ENCODE results near the gene PLEKHH1. TPM values are rescaled to one million over a fixed set of nuclear protein-coding genes. Genes with fewer than 3 reads are reported as not detected.

Gene PLEKHH1
- total RNA-seq, 1 experiment from 2014 or later: 27.6 TPM

GRCh38 chr14:67564236-67564635 is 31.1 kb downstream of the PLEKHH1 start:
- TF ChIP-seq SIN3A (IDR thresholded peaks at IDR 0.05; ENCODE audit: low read depth) (no peak), YY1 (IDR thresholded peaks at IDR 0.05; ENCODE audit: extremely low read depth, insufficient replicate concordance, low read depth, low read length) (no peak), ELF1 (IDR thresholded peaks at IDR 0.05; ENCODE audit: borderline replicate concordance, low read depth) (no peak), JUND (IDR thresholded peaks at IDR 0.05) (no peak), EGR1 (IDR thresholded peaks at IDR 0.05; ENCODE audit: low read depth) (no peak), CEBPB (IDR thresholded peaks at IDR 0.05; ENCODE audit: low read depth) (no peak)
- ChIA-PET POLR2A (no interaction called here), CTCF (interaction anchor here (1.1 kb wide), 1 partner anchor 37 kb away, joined by 3 read pairs; no protein-coding TSS in a partner anchor), RAD21 (ENCODE audit: low non-redundant PET in 1 of 2, low total read pairs in 2 of 2, uncharacterized antibody in 2 of 2, unreplicated experiment in 2 of 2) (no interaction called here)
- Histone ChIP-seq H3K27ac (ENCODE audit: low read depth, low read length) (no peak overlapping the region), H3K4me3 (replicated peaks in 1 of 2; ENCODE audit: low read depth in 1 of 2, low read length in 2 of 2) (no peak overlapping the region), H3K9me2 (ENCODE audit: insufficient read depth) (no peaks in the 10 kb centered on the region), H3K36me3 (ENCODE audit: control insufficient read depth in 1 of 2, insufficient read depth in 2 of 2, low read length in 2 of 2) (no peaks in the 10 kb centered on the region), H3K9ac (ENCODE audit: low read length) (no peak overlapping the region), H3K4me2 (ENCODE audit: low read length) (no peak overlapping the region), H3K9me3 (ENCODE audit: control insufficient read depth in 1 of 2, insufficient read depth in 1 of 2, low read depth in 1 of 2, low read length in 2 of 2) (no peaks in the 10 kb centered on the region), H3K27me3 (ENCODE audit: insufficient read depth, low read length) (no peaks in the 10 kb centered on the region), H2AFZ (ENCODE audit: low read depth, low read length, poor library complexity, severe bottlenecking) (no peak overlapping the region), H3K4me1 (ENCODE audit: control insufficient read depth in 1 of 2, insufficient read depth in 2 of 2, low read length in 2 of 2) (no peaks in the 10 kb centered on the region; a peak in 2 of 4 replicates), H4K20me1 (ENCODE audit: insufficient read depth) (no peaks in the 10 kb centered on the region), H3K79me2 (ENCODE audit: insufficient read depth, low read length) (no peaks in the 10 kb centered on the region)
- DNase-seq (ENCODE audit: low read depth, low spot score) (no peak), ATAC-seq (no peak)
- intact Hi-C loops (cut with micrococcal nuclease): no loop called here
- no TSS peak for BruUV-seq (replicated peaks)

- H3K27me3 ChIP-seq (ENCODE audit: insufficient read depth, low read length): no peaks in the 10 kb centered on the region
- H3K4me1 ChIP-seq (ENCODE audit: control insufficient read depth in 1 of 2, insufficient read depth in 2 of 2, low read length in 2 of 2): no peaks in the 10 kb centered on the region; a peak in 1 of 4 replicates
- H3K9me3 ChIP-seq (ENCODE audit: control insufficient read depth in 1 of 2, insufficient read depth in 1 of 2, low read depth in 1 of 2, low read length in 2 of 2): no peaks in the 10 kb centered on the region
- DNase-seq (ENCODE audit: low read depth, low spot score) (no peak), ATAC-seq (no peak)
- no peak overlapping the region for H2AFZ ChIP-seq (ENCODE audit: low read depth, low read length, poor library complexity, severe bottlenecking)
- no peaks in the 10 kb centered on the region for H3K36me3 ChIP-seq (ENCODE audit: control insufficient read depth in 1 of 2, insufficient read depth in 2 of 2, low read length in 2 of 2)
- ChIA-PET CTCF (interaction anchor here (1.5 kb wide), 1 partner anchor 40 kb away, joined by 4 read pairs; no protein-coding TSS in a partner anchor), POLR2A (no interaction called here), RAD21 (ENCODE audit: low non-redundant PET in 1 of 2, low total read pairs in 2 of 2, uncharacterized antibody in 2 of 2, unreplicated experiment in 2 of 2) (interaction anchor here in 1 of 2 experiments (0.7 kb wide), 1 partner anchor 697 kb away, joined by 5 read pairs; no protein-coding TSS in a partner anchor)
- H4K20me1 ChIP-seq (ENCODE audit: insufficient read depth): no peaks in the 10 kb centered on the region
- no peak overlapping the region for H3K9ac ChIP-seq (ENCODE audit: low read length)
- no peak overlapping the region for H3K4me2 ChIP-seq (ENCODE audit: low read length)
- H3K79me2 ChIP-seq (ENCODE audit: insufficient read depth, low read length): no peaks in the 10 kb centered on the region
- intact Hi-C loops (cut with micrococcal nuclease): no loop called here
- TSS peak; percentile 5 for BruUV-seq (replicated peaks)
- no peak overlapping the region for H3K27ac ChIP-seq (ENCODE audit: low read depth, low read length)
- H3K9me2 ChIP-seq (ENCODE audit: insufficient read depth): no peaks in the 10 kb centered on the region
- no peak overlapping the region for H3K4me3 ChIP-seq (replicated peaks in 1 of 2; ENCODE audit: low read depth in 1 of 2, low read length in 2 of 2)
- TF ChIP-seq JUND (IDR thresholded peaks at IDR 0.05) (no peak), EZH2phosphoT487 (IDR thresholded peaks at IDR 0.05; ENCODE audit: borderline replicate concordance) (no peak), ZFX (IDR thresholded peaks at IDR 0.05) (no peak), SIN3A (IDR thresholded peaks at IDR 0.05; ENCODE audit: low read depth) (no peak), MAX (IDR thresholded peaks at IDR 0.05) (no peak), CBX3 (IDR thresholded peaks at IDR 0.05; ENCODE audit: low read depth) (no peak), YY1 (IDR thresholded peaks at IDR 0.05; ENCODE audit: extremely low read depth, insufficient replicate concordance, low read depth, low read length) (no peak), EGR1 (IDR thresholded peaks at IDR 0.05; ENCODE audit: low read depth) (no peak), ELF1 (IDR thresholded peaks at IDR 0.05; ENCODE audit: borderline replicate concordance, low read depth) (no peak), CTCF (IDR thresholded peaks at IDR 0.05 in 2 of 3, conservative IDR thresholded peaks at IDR 0.05 in 1 of 3; ENCODE audit: borderline replicate concordance in 1 of 3, insufficient read depth in 1 of 3, low read depth in 2 of 3, low read length in 2 of 3) (no peak), TCF7L2 (IDR thresholded peaks at IDR 0.05; ENCODE audit: borderline replicate concordance, extremely low read depth, insufficient read depth, insufficient read length) (no peak), POLR2AphosphoS5 (IDR thresholded peaks at IDR 0.05; ENCODE audit: low read depth, low read length) (no peak)
- TF ChIP-seq, protein P1, sequence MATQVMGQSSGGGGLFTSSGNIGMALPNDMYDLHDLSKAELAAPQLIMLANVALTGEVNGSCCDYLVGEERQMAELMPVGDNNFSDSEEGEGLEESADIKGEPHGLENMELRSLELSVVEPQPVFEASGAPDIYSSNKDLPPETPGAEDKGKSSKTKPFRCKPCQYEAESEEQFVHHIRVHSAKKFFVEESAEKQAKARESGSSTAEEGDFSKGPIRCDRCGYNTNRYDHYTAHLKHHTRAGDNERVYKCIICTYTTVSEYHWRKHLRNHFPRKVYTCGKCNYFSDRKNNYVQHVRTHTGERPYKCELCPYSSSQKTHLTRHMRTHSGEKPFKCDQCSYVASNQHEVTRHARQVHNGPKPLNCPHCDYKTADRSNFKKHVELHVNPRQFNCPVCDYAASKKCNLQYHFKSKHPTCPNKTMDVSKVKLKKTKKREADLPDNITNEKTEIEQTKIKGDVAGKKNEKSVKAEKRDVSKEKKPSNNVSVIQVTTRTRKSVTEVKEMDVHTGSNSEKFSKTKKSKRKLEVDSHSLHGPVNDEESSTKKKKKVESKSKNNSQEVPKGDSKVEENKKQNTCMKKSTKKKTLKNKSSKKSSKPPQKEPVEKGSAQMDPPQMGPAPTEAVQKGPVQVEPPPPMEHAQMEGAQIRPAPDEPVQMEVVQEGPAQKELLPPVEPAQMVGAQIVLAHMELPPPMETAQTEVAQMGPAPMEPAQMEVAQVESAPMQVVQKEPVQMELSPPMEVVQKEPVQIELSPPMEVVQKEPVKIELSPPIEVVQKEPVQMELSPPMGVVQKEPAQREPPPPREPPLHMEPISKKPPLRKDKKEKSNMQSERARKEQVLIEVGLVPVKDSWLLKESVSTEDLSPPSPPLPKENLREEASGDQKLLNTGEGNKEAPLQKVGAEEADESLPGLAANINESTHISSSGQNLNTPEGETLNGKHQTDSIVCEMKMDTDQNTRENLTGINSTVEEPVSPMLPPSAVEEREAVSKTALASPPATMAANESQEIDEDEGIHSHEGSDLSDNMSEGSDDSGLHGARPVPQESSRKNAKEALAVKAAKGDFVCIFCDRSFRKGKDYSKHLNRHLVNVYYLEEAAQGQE (IDR thresholded peaks at IDR 0.05; ENCODE audit: low read depth): no peak
- TF ChIP-seq, protein P2, sequence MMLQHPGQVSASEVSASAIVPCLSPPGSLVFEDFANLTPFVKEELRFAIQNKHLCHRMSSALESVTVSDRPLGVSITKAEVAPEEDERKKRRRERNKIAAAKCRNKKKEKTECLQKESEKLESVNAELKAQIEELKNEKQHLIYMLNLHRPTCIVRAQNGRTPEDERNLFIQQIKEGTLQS (IDR thresholded peaks at IDR 0.05): no peak
Observed at GRCh38 chr14:67566908-67567307, 33.8 kb downstream of the PLEKHH1 start.
